ACC112 (cell line): ENCODE results near the gene F8.
"Not testable (repeated sequence)": the region's sequence is repeated elsewhere in the genome, so short reads cannot be mapped to it uniquely, and the experiment has no call there.

ENCODE experiments used
- H2AFZ ChIP-seq: fragments of 200-600 bp; sonication (generic); one replicate; pipeline ENCODE4 v1.6.0; 2017; ENCODE audit warnings: antibody characterized with exemption, low read length; ENCODE audit not compliant: unreplicated experiment
- H3K27ac ChIP-seq: fragments of 200-600 bp; sonication (generic); 2 replicates; pipeline ENCODE4 v1.5.1; 2014; ENCODE audit warnings: low read depth, mild to moderate bottlenecking, antibody characterized with exemption, low read length, moderate library complexity
- H3K27me3 ChIP-seq: fragments of 200-600 bp; sonication (generic); 2 replicates; pipeline ENCODE4 v1.6.1; 2014; ENCODE audit warnings: mild to moderate bottlenecking, antibody characterized with exemption, low read length, moderate library complexity, mixed read lengths; ENCODE audit not compliant: insufficient read depth
- H3K36me3 ChIP-seq: fragments of 200-600 bp; sonication (generic); 2 replicates; pipeline ENCODE4 v1.6.1; 2016; ENCODE audit warnings: mild to moderate bottlenecking, antibody characterized with exemption, low read length, moderate library complexity, mixed read lengths; ENCODE audit not compliant: insufficient read depth
- H3K4me1 ChIP-seq: fragments of 200-600 bp; sonication (generic); one replicate; pipeline ENCODE4 v1.6.1; 2016; ENCODE audit warnings: low read length, mixed read lengths; ENCODE audit not compliant: insufficient read depth, unreplicated experiment, control insufficient read depth
- H3K4me3 ChIP-seq: fragments of 200-600 bp; sonication (generic); 2 replicates; pipeline ENCODE4 v1.5.1; 2014; ENCODE audit warnings: mild to moderate bottlenecking, low read depth, low read length
- H3K79me2 ChIP-seq: fragments of 200-600 bp; sonication (generic); one replicate; pipeline ENCODE4 v1.6.0; 2016; ENCODE audit warnings: low read length; ENCODE audit not compliant: control insufficient read depth, unreplicated experiment, insufficient read depth

F8 gene

GRCh38 chrX:154829134-154829533 is 193.4 kb downstream of the F8 start:
- H3K4me3 ChIP-seq: no peak overlapping the region
- H3K27ac ChIP-seq: no peak overlapping the region
- H2AFZ ChIP-seq: no peak overlapping the region
- H3K27me3 ChIP-seq: no peaks in the 10 kb centered on the region
- H3K4me1 ChIP-seq: no peaks in the 10 kb centered on the region
- no peaks in the 10 kb centered on the region for H3K79me2 ChIP-seq
- no peaks in the 10 kb centered on the region for H3K36me3 ChIP-seq

DNA sequence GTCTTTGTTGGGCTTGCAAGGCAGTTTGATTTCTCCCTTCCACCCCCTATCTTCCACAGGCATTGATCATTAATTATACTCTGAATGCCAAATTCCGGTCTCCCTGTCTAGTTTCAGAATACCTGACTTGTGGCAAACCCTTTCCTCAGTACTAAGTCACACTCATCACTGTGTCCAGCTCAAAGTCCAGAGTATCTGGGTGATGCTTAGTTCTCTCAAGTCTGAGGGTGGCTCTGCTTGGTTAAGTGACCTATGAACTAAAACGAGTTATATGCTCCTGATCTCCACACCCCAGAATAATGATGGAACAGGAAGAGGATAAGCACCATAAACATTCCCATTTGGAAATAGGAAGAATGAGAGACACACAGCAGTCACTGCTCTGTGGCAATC is 194.5 kb downstream of the F8 start:
- H3K79me2 ChIP-seq: no peaks in the 10 kb centered on the region
- H2AFZ ChIP-seq: no peak overlapping the region
- H3K36me3 ChIP-seq: no peaks in the 10 kb centered on the region
- H3K4me1 ChIP-seq: no peaks in the 10 kb centered on the region
- no peak overlapping the region for H3K4me3 ChIP-seq
- no peaks in the 10 kb centered on the region for H3K27me3 ChIP-seq
- H3K27ac ChIP-seq: no peak overlapping the region

- Histone ChIP-seq H2AFZ (no peak overlapping the region), H3K4me1 (no peaks in the 10 kb centered on the region), H3K36me3 (no peaks in the 10 kb centered on the region), H3K4me3 (no peak overlapping the region), H3K27ac (no peak overlapping the region), H3K27me3 (no peaks in the 10 kb centered on the region), H3K79me2 (no peaks in the 10 kb centered on the region)
Observed at GRCh38 chrX:154827194-154828015, 195.1 kb downstream of the F8 start.

DNA sequence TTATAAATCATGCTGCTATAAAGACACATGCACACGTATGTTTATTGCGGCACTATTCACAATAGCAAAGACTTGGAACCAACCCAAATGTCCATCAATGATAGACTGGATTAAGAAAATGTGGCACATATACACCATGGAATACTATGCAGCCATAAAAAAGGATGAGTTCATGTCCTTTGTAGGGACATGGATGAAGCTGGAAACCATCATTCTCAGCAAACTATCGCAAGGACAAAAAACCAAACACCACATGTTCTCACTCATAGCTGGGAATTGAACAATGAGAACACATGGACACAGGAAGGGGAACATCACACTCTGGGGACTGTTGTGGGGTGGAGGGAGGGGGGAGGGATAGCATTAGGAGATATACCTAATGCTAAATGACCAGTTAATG is 196.9 kb downstream of the F8 start:
- not testable (repeated sequence) for H3K79me2 ChIP-seq, H2AFZ ChIP-seq, H3K36me3 ChIP-seq, H3K4me3 ChIP-seq, H3K4me1 ChIP-seq, H3K27me3 ChIP-seq, H3K27ac ChIP-seq

DNA sequence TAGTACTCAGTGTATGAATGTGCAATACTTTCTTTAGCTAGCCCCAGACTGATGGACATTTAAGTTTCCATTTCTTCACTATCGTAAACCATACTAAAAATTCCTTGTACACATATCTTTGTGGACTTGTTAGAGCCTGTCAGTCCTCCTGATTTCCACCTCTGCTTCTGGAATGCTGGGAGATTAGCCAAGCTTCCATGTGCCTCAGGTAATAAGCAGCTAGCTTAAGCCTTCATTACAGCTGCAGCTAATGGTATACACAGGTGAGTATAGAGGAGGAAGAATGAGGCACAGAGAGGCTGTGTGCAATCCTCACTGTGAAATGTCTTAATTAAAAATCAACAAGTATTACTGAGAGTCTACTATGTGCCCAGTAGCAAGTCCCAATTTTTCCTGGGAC is 197.9 kb downstream of the F8 start:
- Histone ChIP-seq H3K27me3 (no peaks in the 10 kb centered on the region), H2AFZ (no peak overlapping the region), H3K4me1 (no peaks in the 10 kb centered on the region), H3K4me3 (no peak overlapping the region), H3K79me2 (no peaks in the 10 kb centered on the region), H3K36me3 (no peaks in the 10 kb centered on the region), H3K27ac (no peak overlapping the region)

DNA sequence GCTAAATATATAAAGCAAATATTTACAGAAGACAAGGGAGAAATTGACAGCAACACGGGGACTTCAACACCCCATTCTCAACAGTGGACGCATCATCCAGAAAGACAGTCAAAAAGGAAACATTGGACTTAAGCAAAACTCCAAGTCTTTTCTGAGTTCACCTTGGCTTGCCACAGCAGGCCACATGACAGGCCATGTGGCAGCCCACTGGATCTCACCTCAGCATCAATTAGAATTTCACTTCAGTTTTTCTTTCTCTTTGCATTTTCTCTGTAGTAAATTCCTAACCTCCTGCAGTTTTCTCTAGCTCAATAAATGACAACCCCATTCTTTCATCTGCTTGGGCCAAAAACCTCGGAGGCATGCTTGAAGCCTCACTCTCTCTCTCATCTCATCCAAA is 200.5 kb downstream of the F8 start:
- Histone ChIP-seq H3K4me1 (no peaks in the 10 kb centered on the region), H2AFZ (no peak overlapping the region), H3K27ac (no peak overlapping the region)

DNA sequence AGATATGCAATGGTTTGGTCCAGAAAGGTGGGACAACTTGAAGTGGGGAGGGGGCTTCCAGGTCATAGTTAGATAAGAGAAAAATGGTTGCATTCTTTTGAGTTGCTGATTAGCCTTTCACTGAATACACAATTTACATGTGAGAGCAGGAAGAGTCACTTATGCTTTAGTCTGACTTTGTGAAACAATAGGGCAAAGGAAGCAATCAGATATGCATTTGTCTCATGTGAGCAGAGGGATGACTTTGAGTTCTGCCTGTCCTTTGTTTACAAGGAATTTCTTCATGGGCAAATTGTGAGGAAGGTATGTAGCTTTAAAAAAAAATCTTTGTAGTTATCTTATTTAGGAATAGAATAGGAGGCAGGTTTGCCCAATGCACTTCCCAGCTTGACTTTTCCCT is 201.0 kb downstream of the F8 start:
- Histone ChIP-seq H3K4me3 (no peak overlapping the region), H2AFZ (no peak overlapping the region), H3K36me3 (no peaks in the 10 kb centered on the region), H3K4me1 (no peaks in the 10 kb centered on the region), H3K79me2 (no peaks in the 10 kb centered on the region), H3K27ac (no peak overlapping the region), H3K27me3 (no peaks in the 10 kb centered on the region)

More for the DNA sequence above, 200.5 kb downstream of the F8 start:
- Histone ChIP-seq H3K79me2 (no peaks in the 10 kb centered on the region), H3K27me3 (no peaks in the 10 kb centered on the region), H3K36me3 (no peaks in the 10 kb centered on the region), H3K4me3 (no peak overlapping the region)

GRCh38 chrX:154819771-154820341 is 202.7 kb downstream of the F8 start:
- Histone ChIP-seq H2AFZ (no peak overlapping the region), H3K27ac (no peak overlapping the region), H3K36me3 (no peaks in the 10 kb centered on the region), H3K4me3 (no peak overlapping the region), H3K27me3 (no peaks in the 10 kb centered on the region), H3K4me1 (peaks cover 3% of the 10 kb centered on the region), H3K79me2 (no peaks in the 10 kb centered on the region)

DNA sequence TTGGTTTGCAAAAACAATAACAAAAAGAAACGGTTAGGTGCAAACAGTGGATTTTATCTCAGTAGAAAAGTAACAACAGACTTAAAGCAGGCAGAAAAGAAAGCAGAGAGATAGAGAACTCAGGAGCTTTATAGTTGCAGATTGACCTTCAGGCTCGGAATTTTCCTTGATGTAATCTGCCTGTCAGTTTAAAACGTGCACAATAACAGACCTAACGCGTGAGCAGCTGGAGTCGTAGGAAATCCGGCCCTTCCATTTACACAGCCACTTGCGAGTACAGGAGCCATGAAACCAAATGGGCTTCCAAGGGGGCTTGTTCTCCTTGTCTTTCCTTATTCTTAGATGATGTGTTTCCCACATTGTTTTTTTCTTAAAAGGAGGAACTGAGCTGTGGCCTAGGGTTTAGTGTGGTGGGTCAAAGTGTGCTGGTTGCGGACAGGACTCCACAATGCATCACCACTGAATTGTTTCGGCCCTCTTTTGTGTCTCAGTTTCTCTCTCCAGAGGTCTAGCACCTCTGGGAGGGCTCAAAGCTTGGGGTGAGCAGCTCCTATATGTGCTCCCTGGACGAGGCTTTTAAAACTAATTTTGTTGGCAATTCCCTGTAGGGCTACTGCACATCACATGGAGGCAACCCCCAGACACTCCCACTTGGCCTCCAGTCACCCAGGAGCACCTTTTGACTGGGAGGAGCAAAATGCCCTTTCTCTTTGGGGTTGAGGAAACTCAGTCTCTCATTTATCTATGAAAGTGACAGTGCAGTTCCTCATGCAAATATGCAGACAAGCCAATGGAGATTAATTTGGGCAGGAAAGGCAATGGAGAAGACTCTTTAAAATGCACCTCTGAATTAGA is 203.4 kb downstream of the F8 start:
- Histone ChIP-seq H3K27ac (no peak overlapping the region), H2AFZ (no peak overlapping the region), H3K36me3 (no peaks in the 10 kb centered on the region), H3K4me1 (peaks cover 7% of the 10 kb centered on the region), H3K4me3 (no peak overlapping the region), H3K27me3 (no peaks in the 10 kb centered on the region), H3K79me2 (no peaks in the 10 kb centered on the region)

GRCh38 chrX:154817048-154817618 is 205.4 kb downstream of the F8 start:
- H3K27ac ChIP-seq, H2AFZ ChIP-seq, H3K4me1 ChIP-seq, H3K4me3 ChIP-seq, H3K79me2 ChIP-seq, H3K36me3 ChIP-seq, H3K27me3 ChIP-seq: not testable (repeated sequence)
